GM18502 (cell line): ENCODE measurements around the gene COMP.

Experiments used
- ATAC-seq: cut with Tn5 transposase; IDR thresholded peaks from one replicate; pipeline ENCODE4 v1.9.1; 2021; ENCODE audit warnings: mild to moderate bottlenecking; ENCODE audit not compliant: unreplicated experiment, poor library complexity

Gene COMP

GRCh38 chr19:18754501-18754900, 36.6 kb downstream of the COMP start:
- ATAC-seq = no peak

GRCh38 chr19:18751571-18751970, 39.5 kb downstream of the COMP start:
- no peak for ATAC-seq

- no peak for ATAC-seq
Measured at GRCh38 chr19:18750295-18750970, 40.7 kb downstream of the COMP start.

- no peak for ATAC-seq
Measured at GRCh38 chr19:18749362-18750231, 41.5 kb downstream of the COMP start.

- ATAC-seq = no peak
Measured at GRCh38 chr19:18746401-18747325, 44.4 kb downstream of the COMP start.

- ATAC-seq = no peak
Measured at GRCh38 chr19:18745931-18746330, 45.2 kb downstream of the COMP start.

GRCh38 chr19:18745012-18745735, 45.9 kb downstream of the COMP start:
- ATAC-seq = no peak

- no peak for ATAC-seq
Measured at GRCh38 chr19:18743784-18744418, 47.2 kb downstream of the COMP start.

GRCh38 chr19:18742838-18743783, 48.0 kb downstream of the COMP start:
- ATAC-seq = no peak

- ATAC-seq = no peak
Measured at GRCh38 chr19:18742324-18742723, 48.8 kb downstream of the COMP start.

GRCh38 chr19:18741124-18742121, 49.7 kb downstream of the COMP start:
- no peak for ATAC-seq

- no peak for ATAC-seq
Measured at GRCh38 chr19:18738961-18739690, 52.0 kb downstream of the COMP start.

GRCh38 chr19:18737954-18738351, 53.2 kb downstream of the COMP start:
- no peak for ATAC-seq

- no peak for ATAC-seq
Measured at GRCh38 chr19:18737337-18737953, 53.7 kb downstream of the COMP start.

GRCh38 chr19:18736415-18737336, 54.4 kb downstream of the COMP start:
- ATAC-seq = no peak
